ENCODE results near the gene LPCAT1. TPM values are rescaled to one million over a fixed set of nuclear protein-coding genes. Genes with fewer than 3 reads are reported as not detected.

Gene LPCAT1
- total RNA-seq, 1 donor from 2014 or later: 74.8 TPM

DNA sequence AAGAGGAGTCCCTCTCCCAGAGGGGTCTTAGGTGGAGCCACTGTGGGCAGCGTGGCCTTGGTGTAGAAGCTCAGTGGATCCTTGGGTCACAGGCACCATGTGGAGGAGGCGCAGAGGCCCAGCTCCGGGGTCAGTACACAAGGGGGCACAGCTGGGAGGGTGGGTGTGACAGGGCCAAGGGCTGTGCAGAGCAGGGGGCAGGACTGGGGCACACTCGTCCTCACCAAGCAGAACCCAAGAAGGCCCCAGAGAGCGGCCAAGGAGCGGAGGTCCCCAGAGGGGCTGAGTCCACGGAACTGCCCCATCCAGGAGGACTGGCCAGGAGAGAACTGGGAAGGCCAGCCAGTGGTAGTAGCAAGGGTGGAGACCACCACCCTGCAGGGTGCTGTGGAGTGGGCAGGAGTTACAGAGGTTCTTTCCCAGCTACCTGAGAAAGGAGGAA, 2.5 kb upstream of the LPCAT1 start:
- Mint-ChIP-seq H3K27ac (no peak overlapping the region), H3K27me3 (ENCODE audit: low read depth) (peaks cover 2% of the 10 kb centered on the region), H3K36me3 (no peaks in the 10 kb centered on the region), H3K4me3 (no peak overlapping the region), H3K4me1 (peaks cover 15% of the 10 kb centered on the region), H3K9me3 (peaks cover 6% of the 10 kb centered on the region)
- DNase-seq (ENCODE audit: low spot score in 2 of 2, unreplicated experiment in 2 of 2): no peak
- TF ChIP-seq, protein P1, sequence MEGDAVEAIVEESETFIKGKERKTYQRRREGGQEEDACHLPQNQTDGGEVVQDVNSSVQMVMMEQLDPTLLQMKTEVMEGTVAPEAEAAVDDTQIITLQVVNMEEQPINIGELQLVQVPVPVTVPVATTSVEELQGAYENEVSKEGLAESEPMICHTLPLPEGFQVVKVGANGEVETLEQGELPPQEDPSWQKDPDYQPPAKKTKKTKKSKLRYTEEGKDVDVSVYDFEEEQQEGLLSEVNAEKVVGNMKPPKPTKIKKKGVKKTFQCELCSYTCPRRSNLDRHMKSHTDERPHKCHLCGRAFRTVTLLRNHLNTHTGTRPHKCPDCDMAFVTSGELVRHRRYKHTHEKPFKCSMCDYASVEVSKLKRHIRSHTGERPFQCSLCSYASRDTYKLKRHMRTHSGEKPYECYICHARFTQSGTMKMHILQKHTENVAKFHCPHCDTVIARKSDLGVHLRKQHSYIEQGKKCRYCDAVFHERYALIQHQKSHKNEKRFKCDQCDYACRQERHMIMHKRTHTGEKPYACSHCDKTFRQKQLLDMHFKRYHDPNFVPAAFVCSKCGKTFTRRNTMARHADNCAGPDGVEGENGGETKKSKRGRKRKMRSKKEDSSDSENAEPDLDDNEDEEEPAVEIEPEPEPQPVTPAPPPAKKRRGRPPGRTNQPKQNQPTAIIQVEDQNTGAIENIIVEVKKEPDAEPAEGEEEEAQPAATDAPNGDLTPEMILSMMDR (IDR thresholded peaks at IDR 0.05; ENCODE audit: unreplicated experiment): no peak

DNA sequence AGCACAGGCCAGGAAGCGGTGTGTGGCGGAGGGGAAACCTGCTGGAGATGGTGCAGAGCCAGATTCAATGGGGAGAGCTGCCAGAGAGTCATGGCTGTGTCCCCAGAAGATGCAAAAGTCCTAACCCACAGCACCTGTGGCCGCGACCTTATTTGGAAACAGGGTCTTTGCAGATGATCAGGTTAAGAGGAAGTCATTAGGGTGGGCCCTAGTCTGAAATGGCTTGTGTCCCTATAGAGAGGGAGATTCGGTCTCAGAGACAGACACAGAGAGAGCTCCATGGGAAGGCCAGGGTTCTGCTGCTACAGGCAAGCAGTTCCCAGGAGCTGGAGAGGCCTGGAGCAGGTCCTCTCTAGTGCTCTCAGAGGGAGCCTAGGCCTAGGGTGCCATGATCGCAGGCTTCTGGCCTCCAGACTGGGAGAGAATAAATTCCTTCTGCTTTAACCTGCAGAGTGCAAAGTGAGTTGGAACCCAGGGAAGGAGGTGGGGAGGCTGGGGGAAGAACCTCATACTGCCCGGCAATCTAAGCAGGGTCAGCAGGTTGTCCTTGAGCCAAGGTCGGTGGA, 1.9 kb upstream of the LPCAT1 start:
- H3K27ac Mint-ChIP-seq: no peak overlapping the region
- H3K4me3 Mint-ChIP-seq: no peak overlapping the region
- H3K4me1 Mint-ChIP-seq: peaks cover 18% of the 10 kb centered on the region
- H3K27me3 Mint-ChIP-seq (ENCODE audit: low read depth): no peaks in the 10 kb centered on the region
- TF ChIP-seq, protein P1 (IDR thresholded peaks at IDR 0.05; ENCODE audit: unreplicated experiment): no peak
- H3K36me3 Mint-ChIP-seq: no peaks in the 10 kb centered on the region
- DNase-seq (ENCODE audit: low spot score in 2 of 2, unreplicated experiment in 2 of 2): peak in 1 of 2 experiments; percentile 37
- H3K9me3 Mint-ChIP-seq: peaks cover 6% of the 10 kb centered on the region

DNA sequence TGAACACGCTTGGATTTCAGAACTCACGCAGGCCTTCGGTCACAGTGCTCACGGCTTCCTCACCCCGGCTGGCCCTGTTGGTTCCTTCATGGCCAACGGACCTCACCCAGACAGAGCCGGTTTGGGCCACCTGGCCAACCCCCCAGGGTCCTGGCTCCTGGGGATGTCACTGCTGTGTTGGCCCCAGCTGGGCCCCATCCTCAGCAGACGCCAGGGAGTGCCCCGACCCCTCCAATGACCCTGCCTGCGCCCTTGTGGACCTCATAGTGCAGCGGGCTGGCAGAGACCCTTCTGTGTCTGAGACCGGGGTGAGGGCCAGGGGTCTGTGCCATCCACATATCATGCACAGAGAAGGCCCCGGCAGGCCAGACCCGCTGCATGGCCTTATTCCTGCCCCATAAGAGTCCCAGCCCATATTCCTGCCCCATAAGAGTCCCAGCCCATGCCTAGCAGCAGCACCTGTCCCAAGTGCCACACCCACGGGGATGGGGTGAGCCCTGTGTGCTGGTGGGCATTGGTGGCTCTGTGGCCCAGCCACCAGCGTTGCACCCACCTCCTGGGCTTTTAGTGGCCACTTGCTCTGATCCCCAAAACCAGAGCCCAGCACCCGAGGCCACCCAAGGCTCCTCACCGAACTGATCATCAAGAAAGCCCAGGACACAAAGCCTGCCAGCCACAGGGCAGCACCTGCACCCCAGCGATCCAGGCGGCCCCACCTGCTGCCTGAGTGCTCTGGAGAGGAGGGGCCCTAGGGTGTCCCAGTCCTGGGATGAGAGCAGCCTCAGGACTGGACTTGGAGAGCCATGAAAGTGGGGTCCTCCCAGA, 1.3 kb upstream of the LPCAT1 start:
- H3K9me3 Mint-ChIP-seq: peaks cover 6% of the 10 kb centered on the region
- H3K27ac Mint-ChIP-seq: no peak overlapping the region
- H3K27me3 Mint-ChIP-seq (ENCODE audit: low read depth): no peaks in the 10 kb centered on the region
- TF ChIP-seq, protein P1 (IDR thresholded peaks at IDR 0.05; ENCODE audit: unreplicated experiment): no peak
- peak overlapping the region; percentile 53 for H3K4me3 Mint-ChIP-seq
- peak in 1 of 2 experiments; percentile 36 for DNase-seq (ENCODE audit: low spot score in 2 of 2, unreplicated experiment in 2 of 2)
- H3K4me1 Mint-ChIP-seq: peaks cover 18% of the 10 kb centered on the region
- H3K36me3 Mint-ChIP-seq: no peaks in the 10 kb centered on the region

DNA sequence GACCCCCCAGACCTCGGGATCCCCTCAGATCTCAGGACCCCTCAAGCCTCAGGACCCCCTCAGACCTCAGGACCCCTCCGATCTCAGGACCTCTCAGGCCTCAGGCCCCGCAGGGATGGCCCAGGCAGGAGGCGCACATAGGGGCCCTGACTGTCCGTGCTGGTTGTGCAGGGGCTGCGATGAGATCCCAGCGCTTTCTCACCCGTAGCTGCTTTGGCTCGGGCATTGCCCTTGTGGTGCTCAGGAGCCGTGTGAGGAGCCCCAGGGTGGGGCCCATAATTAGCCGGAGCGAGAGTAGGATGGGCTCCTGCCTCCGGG, 680 bp upstream of the LPCAT1 start:
- H3K27ac Mint-ChIP-seq: no peak overlapping the region
- peaks cover 6% of the 10 kb centered on the region for H3K9me3 Mint-ChIP-seq
- no peaks in the 10 kb centered on the region for H3K27me3 Mint-ChIP-seq (ENCODE audit: low read depth)
- no peaks in the 10 kb centered on the region for H3K36me3 Mint-ChIP-seq
- DNase-seq (ENCODE audit: low spot score in 2 of 2, unreplicated experiment in 2 of 2): no peak
- TF ChIP-seq, protein P1 (IDR thresholded peaks at IDR 0.05; ENCODE audit: unreplicated experiment): no peak
- peak overlapping the region; percentile 53 for H3K4me3 Mint-ChIP-seq
- peaks cover 18% of the 10 kb centered on the region for H3K4me1 Mint-ChIP-seq

DNA sequence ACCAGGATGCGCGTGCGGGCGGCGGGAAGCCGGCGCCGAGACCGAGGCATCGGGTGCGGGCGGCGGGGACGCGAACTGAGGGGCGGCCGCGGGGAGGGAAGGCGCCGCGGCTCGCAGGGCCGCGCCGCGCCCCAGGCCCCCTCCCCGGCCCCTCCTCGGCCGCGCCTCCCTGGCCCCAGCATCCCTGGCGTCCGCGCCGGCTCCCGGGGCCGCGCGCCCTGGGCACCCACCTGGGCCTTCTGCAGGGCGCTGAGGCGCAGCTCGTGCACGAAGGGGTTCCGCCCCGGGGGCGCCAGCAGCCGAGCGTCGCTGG, 324 bp downstream of the LPCAT1 start:
- Mint-ChIP-seq H3K4me1 (peaks cover 18% of the 10 kb centered on the region), H3K4me3 (peak overlapping the region; percentile 51), H3K27me3 (ENCODE audit: low read depth) (no peaks in the 10 kb centered on the region), H3K36me3 (peaks cover 4% of the 10 kb centered on the region), H3K27ac (no peak overlapping the region), H3K9me3 (peaks cover under 1% of the 10 kb centered on the region)
- no peak for DNase-seq (ENCODE audit: low spot score in 2 of 2, unreplicated experiment in 2 of 2)
- TF ChIP-seq, protein P1 (IDR thresholded peaks at IDR 0.05; ENCODE audit: unreplicated experiment): no peak

All from mesothelial cell of epicardium (in vitro differentiated cells).